ENCODE results near the gene COPS7B. TPM values are rescaled to one million over a fixed set of nuclear protein-coding genes. Genes with fewer than 3 reads are reported as not detected.

Gene COPS7B
- polyA plus RNA-seq, 1 experiment: 49.2 TPM

- TF ChIP-seq CTCF (IDR thresholded peaks at IDR 0.05; ENCODE audit: low read depth, low read length): no peak
- ChIA-PET CTCF (no interaction called here), POLR2A (no interaction called here)
- Histone ChIP-seq H3K27ac (ENCODE audit: low read depth, low read length) (no peak overlapping the region), H3K27me3 (ENCODE audit: control insufficient read depth, insufficient read depth, low read length) (no peaks in the 10 kb centered on the region), H3K4me3 (ENCODE audit: low read depth, low read length) (no peak overlapping the region), H3K9me3 (ENCODE audit: control insufficient read depth, insufficient read depth, low read length) (no peaks in the 10 kb centered on the region)
- no peak for DNase-seq (ENCODE audit: low read depth, low spot score)
Measured at GRCh38 chr2:231765496-231765929, 20.7 kb upstream of the COPS7B start.

- Histone ChIP-seq H3K4me3 (ENCODE audit: low read depth, low read length) (no peak overlapping the region), H3K27me3 (ENCODE audit: control insufficient read depth, insufficient read depth, low read length) (no peaks in the 10 kb centered on the region), H3K9me3 (ENCODE audit: control insufficient read depth, insufficient read depth, low read length) (no peaks in the 10 kb centered on the region), H3K27ac (ENCODE audit: low read depth, low read length) (no peak overlapping the region)
- DNase-seq (ENCODE audit: low read depth, low spot score): no peak
- CTCF ChIA-PET: interaction anchor here (1.3 kb wide), 1 partner anchor 96 kb away, joined by 3 read pairs; no protein-coding TSS in a partner anchor
- TF ChIP-seq CTCF (IDR thresholded peaks at IDR 0.05; ENCODE audit: low read depth, low read length): no peak
- POLR2A ChIA-PET: no interaction called here
Measured at GRCh38 chr2:231769170-231770136, 16.8 kb upstream of the COPS7B start.

DNA sequence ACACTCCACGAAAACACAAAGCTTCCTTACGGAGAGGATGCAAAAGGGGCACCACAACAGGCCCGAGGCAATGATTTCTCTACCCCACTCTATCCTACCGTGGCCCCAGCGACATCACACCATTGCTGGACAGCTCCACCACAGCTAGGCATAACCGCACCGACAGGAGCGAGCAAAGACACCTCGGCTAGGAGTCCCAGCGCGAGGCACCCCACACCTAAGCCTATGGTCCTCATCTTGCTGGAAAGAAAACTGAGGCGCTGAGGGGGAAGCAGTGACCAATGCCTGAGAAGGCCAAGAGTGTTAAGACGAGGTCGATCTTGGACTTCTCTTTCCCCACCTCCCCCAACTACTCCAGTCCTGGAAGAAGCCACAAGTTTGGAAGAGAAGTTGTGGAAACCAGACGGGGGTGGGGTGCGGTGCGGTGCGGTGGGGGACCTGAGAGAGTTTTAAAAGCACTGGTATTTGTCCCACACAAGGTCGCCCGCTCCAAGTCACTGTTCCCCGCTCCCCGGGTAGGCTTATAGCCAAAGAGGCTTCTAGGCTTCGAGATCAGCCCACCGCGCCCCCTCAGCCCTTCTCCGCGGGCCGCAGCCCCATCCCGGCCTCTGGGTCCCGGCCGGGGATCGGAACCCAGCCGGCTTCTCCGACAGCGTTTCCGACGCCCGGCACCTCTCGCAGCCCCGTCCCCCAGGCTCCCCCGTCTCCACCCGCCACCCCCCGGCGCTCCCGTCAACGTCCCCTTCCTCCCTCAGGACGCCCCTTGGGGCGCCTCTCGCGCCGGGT, 5.9 kb upstream of the COPS7B start:
- POLR2A ChIA-PET: interaction anchor here (1.3 to 1.8 kb wide), 3 partner anchors 64 to 114 kb away, joined by 3 to 5 read pairs (median 4); partner anchors contain the start of gene PTMA
- CTCF ChIA-PET: interaction anchor here (0.6 kb wide), 1 partner anchor 103 kb away, joined by 8 read pairs; no protein-coding TSS in a partner anchor
- H3K27me3 ChIP-seq (ENCODE audit: control insufficient read depth, insufficient read depth, low read length): no peaks in the 10 kb centered on the region
- TF ChIP-seq CTCF (IDR thresholded peaks at IDR 0.05; ENCODE audit: low read depth, low read length): no peak
- H3K27ac ChIP-seq (ENCODE audit: low read depth, low read length): no peak overlapping the region
- H3K4me3 ChIP-seq (ENCODE audit: low read depth, low read length): peak overlapping the region; percentile 96
- no peak for DNase-seq (ENCODE audit: low read depth, low spot score)
- no peaks in the 10 kb centered on the region for H3K9me3 ChIP-seq (ENCODE audit: control insufficient read depth, insufficient read depth, low read length)

- Histone ChIP-seq H3K27ac (ENCODE audit: low read depth, low read length) (peak within 1 kb of the TSS; percentile 68), H3K9me3 (ENCODE audit: control insufficient read depth, insufficient read depth, low read length) (no peaks in the 10 kb centered on the region), H3K27me3 (ENCODE audit: control insufficient read depth, insufficient read depth, low read length) (no peaks in the 10 kb centered on the region), H3K4me3 (ENCODE audit: low read depth, low read length) (peak within 1 kb of the TSS; percentile 96)
- no peak for TF ChIP-seq CTCF (IDR thresholded peaks at IDR 0.05; ENCODE audit: low read depth, low read length)
- ChIA-PET POLR2A (interaction anchor here (1.3 to 1.8 kb wide), 3 partner anchors 64 to 114 kb away, joined by 3 to 5 read pairs (median 4); partner anchors contain the start of gene PTMA), CTCF (no interaction called here)
- peak; percentile 96 for DNase-seq (ENCODE audit: low read depth, low spot score)
Measured at GRCh38 chr2:231780909-231781797, 5.1 kb upstream of the COPS7B start, which contains the start of gene PDE6D. PDE6D (minus strand) TSS chr2:231781282; CDS start chr2:231781114, 168 bp downstream.
